Measurements from ENCODE around the gene GLRB. TPM values are rescaled to one million over a fixed set of nuclear protein-coding genes. Genes with fewer than 3 reads are reported as not detected.

The GLRB gene
- total RNA-seq, 6 experiments from 2014 or later = 0.12 to 1.7 (median 0.36) TPM

- ATAC-seq (no peak), DNase-seq (no peak)
- H3K27ac ChIP-seq = no peak overlapping the region
- intact Hi-C loops (cut with DNase I) = loop anchor here in 1 of 2 donors (10.0 kb wide), 1 partner anchor 755 kb away; no protein-coding TSS in a partner anchor
- WGBS (ENCODE audit: insufficient coverage, low coverage, low lambda C conversion rate, missing lambda C conversion rate) = 23% methylated on average over 12 of the region's 16 CpGs
- H3K9me3 ChIP-seq = no peaks in the 10 kb centered on the region
- no peaks in the 10 kb centered on the region for H3K36me3 ChIP-seq
- TF ChIP-seq CTCF (IDR thresholded peaks at IDR 0.05) (no peak), POLR2A (IDR thresholded peaks at IDR 0.05) (no peak)
- H3K27me3 ChIP-seq = peaks cover 0 to 27% of the 10 kb centered on the region in 2 donors
- no peak overlapping the region for H3K4me3 ChIP-seq
- peaks cover 0 to 4% (median 0%) of the 10 kb centered on the region in 4 donors for H3K4me1 ChIP-seq
Measured at GRCh38 chr4:157219711-157220370, 143.9 kb downstream of the GLRB start.

- Histone ChIP-seq H3K27me3 (peaks cover 0 to 27% of the 10 kb centered on the region in 2 donors), H3K4me3 (no peak within 1 kb of the TSS), H3K27ac (no peak within 1 kb of the TSS), H3K36me3 (no peaks in the 10 kb centered on the region), H3K4me1 (peaks cover 0 to 4% (median 0%) of the 10 kb centered on the region in 4 donors), H3K9me3 (no peaks in the 10 kb centered on the region)
- peak; percentile 43 to 52 (median 46) for DNase-seq
- ATAC-seq = peak; percentile 56 to 90 (median 74)
- 8% methylated on average over 28 of the region's 57 CpGs for whole genome bisulfite sequencing (ENCODE audit: insufficient coverage, low coverage, low lambda C conversion rate, missing lambda C conversion rate)
- intact Hi-C loops (cut with DNase I) = loop anchor here in 1 of 2 donors (10.0 kb wide), 1 partner anchor 754 kb away; no protein-coding TSS in a partner anchor
- TF ChIP-seq CTCF (IDR thresholded peaks at IDR 0.05) (no peak), POLR2A (IDR thresholded peaks at IDR 0.05) (no peak)
Measured at GRCh38 chr4:157220371-157220881, 144.5 kb downstream of the GLRB start, which contains the start of gene GRIA2. Gene GRIA2 (plus strand): TSS chr4:157220728. CDS start chr4:157221043, 315 bp downstream.

GRCh38 chr4:157221426-157221894 lies 145.5 kb downstream of the GLRB start:
- Histone ChIP-seq H3K27ac (no peak overlapping the region), H3K4me1 (peaks cover 0 to 4% (median 0%) of the 10 kb centered on the region in 4 donors), H3K27me3 (peaks cover 0 to 27% of the 10 kb centered on the region in 2 donors), H3K9me3 (no peaks in the 10 kb centered on the region), H3K4me3 (no peak overlapping the region), H3K36me3 (no peaks in the 10 kb centered on the region)
- TF ChIP-seq POLR2A (IDR thresholded peaks at IDR 0.05) = no peak
- no peak for TF ChIP-seq CTCF (IDR thresholded peaks at IDR 0.05)
- 9% methylated on average over 24 of the region's 24 CpGs for WGBS (ENCODE audit: insufficient coverage, low coverage, low lambda C conversion rate, missing lambda C conversion rate)
- intact Hi-C loops (cut with DNase I) = loop anchor here in 1 of 2 donors (10.0 kb wide), 1 partner anchor 753 kb away; no protein-coding TSS in a partner anchor
- no peak for ATAC-seq
- no peak for DNase-seq

Small RNAs within 50 kb of the gene (small RNA-seq; reads per million reads assigned to genes)
- 0 reads per million in 2 experiments for gene RF00019
- gene RNU6-582P = 0 reads per million in 2 experiments

Other genes starting within 250 kb of the GLRB start
- 10 to 100 TPM in 3 of 6 experiments, 1 to 10 TPM in 3; 6.6 to 19.0 (median 10.3) TPM for gene PDGFC, start 104.4 kb upstream of the GLRB start, total RNA-seq
- gene GRIA2, start 144.6 kb downstream of the GLRB start, total RNA-seq = not detected